Gastroesophageal sphincter (tissue), 4 donors: ENCODE measurements around the gene MTTP. TPM values are rescaled to one million over a fixed set of nuclear protein-coding genes. Genes with fewer than 3 reads are reported as not detected.

Experiments
- ATAC-seq: fragments of 150-250 bp; one replicate; pipeline ENCODE4 v1.9.1; 2016; ENCODE audit warnings: mild to moderate bottlenecking, moderate library complexity
- H3K27ac ChIP-seq, 4 donors: fragments of 200-600 bp; sonication (generic) in 3 of 4; 1 replicate in 3 of 4; 2 replicates in 1 of 4; pipeline ENCODE4 v1.5.1; 2016 to 2019
- H3K27me3 ChIP-seq: fragments of 200-600 bp; sonication (generic); one replicate; pipeline ENCODE4 v1.5.1; 2019
- H3K36me3 ChIP-seq, 2 donors: fragments of 200-600 bp; sonication (generic); one replicate each; pipeline ENCODE4 v1.5.1; 2019; ENCODE audit warnings: control low read depth in 1 of 2
- H3K4me1 ChIP-seq, 3 donors: fragments of 200-600 bp; sonication (generic); 1 replicate in 2 of 3; 2 replicates in 1 of 3; pipeline ENCODE4 v1.5.1; 2016 to 2019; ENCODE audit warnings: control low read depth in 2 of 3
- H3K4me3 ChIP-seq, 2 donors: fragments of 200-600 bp; sonication (generic); one replicate each; pipeline ENCODE4 v1.5.1; 2019; ENCODE audit warnings: mild to moderate bottlenecking in 1 of 2, moderate library complexity in 1 of 2
- H3K9me3 ChIP-seq, 3 donors: fragments of 200-600 bp; sonication (generic); one replicate each; pipeline ENCODE4 v1.5.1; 2017 to 2019; ENCODE audit warnings: control low read depth in 2 of 3
- CTCF ChIP-seq, 4 experiments: fragments of 200-600 bp in 2 of 4; fragments of 450-650 bp in 2 of 4; sonication (generic) in 1 of 4; IDR thresholded peaks; one replicate each; pipeline ENCODE4 v1.5.1; 2017 to 2019; ENCODE audit warnings: antibody characterized with exemption in 4 of 4, mild to moderate bottlenecking in 2 of 4, moderate library complexity in 2 of 4
- EP300 ChIP-seq: sonication (generic); formaldehyde crosslinking; IDR thresholded peaks from one replicate; pipeline ENCODE4 v1.6.1; 2017; ENCODE audit warnings: antibody characterized with exemption, mild to moderate bottlenecking
- POLR2A ChIP-seq, 2 donors: fragments of 450-650 bp; IDR thresholded peaks; one replicate each; pipeline ENCODE4 v1.6.1; 2017; ENCODE audit warnings: antibody characterized with exemption in 2 of 2, mild to moderate bottlenecking in 2 of 2, moderate library complexity in 1 of 2
- POLR2AphosphoS5 ChIP-seq: sonication (generic); formaldehyde crosslinking; IDR thresholded peaks from one replicate; pipeline ENCODE4 v1.6.1; 2017; ENCODE audit warnings: antibody characterized with exemption
- WGBS, 2 donors: methylation state at CpG; one replicate each; pipeline ENCODE4 v1.1.5; 2018; ENCODE audit warnings: low coverage in 1 of 2; 5-methylcytosine and 5-hydroxymethylcytosine counted together
- total RNA-seq, 4 donors: library from RNA; depleted of rRNA; stranded (reverse); fragments of >200 nt; gene quantifications; one replicate each; pipeline ENCODE4 v1.1.0, GENCODE V29; 2016

The MTTP gene
- total RNA-seq, 4 donors from 2014 or later: 0.16 to 3.5 (median 1.2) TPM

GRCh38 chr4:99563310-99564186 lies 11.1 kb upstream of the MTTP start, which contains the start of gene TRMT10A:
Gene TRMT10A, minus strand, starts transcription at chr4:99564039. Its CDS starts 4,701 bp downstream, at chr4:99559338.
- peak within 1 kb of the TSS; percentile 58 to 78 for H3K4me3 ChIP-seq
- peak within 1 kb of the TSS; percentile 87 to 96 (median 94) for H3K27ac ChIP-seq
- TF ChIP-seq POLR2A (IDR thresholded peaks at IDR 0.05): peak; percentile 52 to 66
- TF ChIP-seq EP300: no peak
- peak; percentile 85 for TF ChIP-seq POLR2AphosphoS5
- TF ChIP-seq CTCF (IDR thresholded peaks at IDR 0.05): peak in 3 of 4 experiments; percentile 29 to 41 (median 36)
- peaks cover 0 to 17% (median 3%) of the 10 kb centered on the region in 3 donors for H3K4me1 ChIP-seq
- no peaks in the 10 kb centered on the region for H3K9me3 ChIP-seq
- 0% methylated on average over 13 to 31 of the region's 48 CpGs for WGBS, 2 donors
- H3K27me3 ChIP-seq: no peaks in the 10 kb centered on the region
- peak; percentile 98 for ATAC-seq
- H3K36me3 ChIP-seq: no peaks in the 10 kb centered on the region

- no peaks in the 10 kb centered on the region for H3K27me3 ChIP-seq
- ATAC-seq: no peak
- no peaks in the 10 kb centered on the region for H3K9me3 ChIP-seq
- H3K27ac ChIP-seq: peak overlapping the region in 3 of 4 donors; percentile 92 to 96 (median 95)
- peaks cover 0 to 17% (median 3%) of the 10 kb centered on the region in 3 donors for H3K4me1 ChIP-seq
- TF ChIP-seq POLR2A (IDR thresholded peaks at IDR 0.05) (no peak), CTCF (IDR thresholded peaks at IDR 0.05) (no peak), POLR2AphosphoS5 (no peak), EP300 (no peak)
- H3K4me3 ChIP-seq: no peak overlapping the region
- no peaks in the 10 kb centered on the region for H3K36me3 ChIP-seq
Observed at GRCh38 chr4:99564921-99565320, 9.7 kb upstream of the MTTP start.

GRCh38 chr4:99571883-99572282 lies 2.7 kb upstream of the MTTP start:
- TF ChIP-seq EP300: no peak
- no peak for TF ChIP-seq CTCF (IDR thresholded peaks at IDR 0.05)
- no peak for TF ChIP-seq POLR2AphosphoS5
- TF ChIP-seq POLR2A (IDR thresholded peaks at IDR 0.05): no peak
- ATAC-seq: no peak
- Histone ChIP-seq H3K9me3 (no peaks in the 10 kb centered on the region), H3K4me3 (no peak overlapping the region), H3K36me3 (no peaks in the 10 kb centered on the region), H3K4me1 (peaks cover 0 to 21% (median 0%) of the 10 kb centered on the region in 3 donors), H3K27me3 (no peaks in the 10 kb centered on the region), H3K27ac (peak overlapping the region in 3 of 4 donors; percentile 43 to 68 (median 54))
- WGBS, 2 donors: 30 to 35% methylated on average over 1 of the region's 1 CpG

GRCh38 chr4:99572527-99573240 lies 1.9 kb upstream of the MTTP start:
- no peaks in the 10 kb centered on the region for H3K36me3 ChIP-seq
- no peak for TF ChIP-seq EP300
- no peak for TF ChIP-seq CTCF (IDR thresholded peaks at IDR 0.05)
- TF ChIP-seq POLR2AphosphoS5: peak; percentile 62
- no peak for TF ChIP-seq POLR2A (IDR thresholded peaks at IDR 0.05)
- H3K9me3 ChIP-seq: no peaks in the 10 kb centered on the region
- peak overlapping the region; percentile 56 to 68 (median 61) for H3K27ac ChIP-seq
- peaks cover 0 to 21% (median 0%) of the 10 kb centered on the region in 3 donors for H3K4me1 ChIP-seq
- H3K27me3 ChIP-seq: no peaks in the 10 kb centered on the region
- H3K4me3 ChIP-seq: no peak overlapping the region
- 34 to 36% methylated on average over 6 of the region's 6 CpGs for WGBS, 2 donors
- peak; percentile 60 for ATAC-seq
